Activated CD8-positive, alpha-beta memory T cell treated with anti-CD3 and anti-CD28 coated beads, Interleukin-2, amount 50 U/mL, for 1 hour (primary cell): ENCODE results near the gene IFI27.
"Not testable (repeated sequence)": the region's sequence is repeated elsewhere in the genome, so short reads cannot be mapped to it uniquely, and the experiment has no call there.

ENCODE experiments used
- DNase-seq: peaks from one replicate; pipeline ENCODE4 v3.0.0-alpha.2; 2020; ENCODE audit errors: extremely low read depth

Gene IFI27

GRCh38 chr14:94110552-94111181, at the start of gene IFI27:
Gene IFI27 (plus strand): TSS chr14:94110736.
- DNase-seq, result no peak

GRCh38 chr14:94062344-94062940, 48.1 kb upstream of the IFI27 start:
- no peak for DNase-seq

GRCh38 chr14:94066089-94066676, 44.4 kb upstream of the IFI27 start:
- no peak for DNase-seq

- not testable (repeated sequence) for DNase-seq
These were observed 38.5 kb upstream of the IFI27 start for GRCh38 chr14:94072076-94072475.

GRCh38 chr14:94074534-94074933, 36.0 kb upstream of the IFI27 start:
- no peak for DNase-seq

GRCh38 chr14:94075008-94075407, 35.5 kb upstream of the IFI27 start:
- DNase-seq, result no peak

GRCh38 chr14:94077111-94077821, 33.3 kb upstream of the IFI27 start:
- no peak for DNase-seq

- no peak for DNase-seq
These were observed 32.7 kb upstream of the IFI27 start for GRCh38 chr14:94077823-94078222.

- DNase-seq, result no peak
These were observed 30.5 kb upstream of the IFI27 start for GRCh38 chr14:94079891-94080620.

GRCh38 chr14:94080621-94081385, 29.7 kb upstream of the IFI27 start, which contains the start of the genes DDX24 and IFI27L1:
Gene DDX24 (minus strand): TSS chr14:94081202. CDS start chr14:94079742, 1,460 bp downstream.
Gene IFI27L1 (plus strand): TSS chr14:94081310. CDS start chr14:94096938, 15,628 bp downstream.
- peak; percentile 85 for DNase-seq

- DNase-seq, result no peak
These were observed 29.1 kb upstream of the IFI27 start for GRCh38 chr14:94081386-94081820.

- DNase-seq, result no peak
These were observed 22.6 kb upstream of the IFI27 start for GRCh38 chr14:94087891-94088290.

GRCh38 chr14:94088516-94088915, 22.0 kb upstream of the IFI27 start:
- DNase-seq, result no peak

- no peak for DNase-seq
These were observed 21.1 kb upstream of the IFI27 start for GRCh38 chr14:94089479-94089878.

GRCh38 chr14:94093418-94093817, 17.1 kb upstream of the IFI27 start:
- no peak for DNase-seq

- no peak for DNase-seq
These were observed 13.4 kb upstream of the IFI27 start for GRCh38 chr14:94097091-94097490.

- DNase-seq, result no peak
These were observed 12.1 kb upstream of the IFI27 start for GRCh38 chr14:94098326-94098992.

GRCh38 chr14:94099006-94099405, 11.5 kb upstream of the IFI27 start:
- DNase-seq, result no peak

- DNase-seq, result no peak
These were observed 9.7 kb upstream of the IFI27 start for GRCh38 chr14:94100847-94101246.

GRCh38 chr14:94101748-94102147, 8.8 kb upstream of the IFI27 start:
- DNase-seq, result no peak
